PC-9 (cell line): Measurements from ENCODE around the gene DLG4. TPM values are rescaled to one million over a fixed set of nuclear protein-coding genes. Genes with fewer than 3 reads are reported as not detected.

Source experiments
- BruUV-seq: library from RNA; stranded (reverse); fragments of 400-500 nt; replicated peaks from 2 replicates; lab custom pipeline; 2021; lab: Mats Ljungman, UMichigan
- CTCF ChIA-PET: fragments of 300-600 bp; sonication (Branson Sonifier 250); formaldehyde crosslinking; loops from one replicate; lab custom pipeline; 2022; ENCODE audit warnings: antibody characterized with exemption; lab: Charles Lee
- POLR2A ChIA-PET: fragments of 300-600 bp; sonication (Branson Sonifier 250); formaldehyde crosslinking; loops from one replicate; lab custom pipeline; 2022; ENCODE audit warnings: antibody characterized with exemption; ENCODE audit not compliant: unreplicated experiment; lab: Charles Lee
- DNase-seq, 2 experiments: peaks; one replicate each; pipeline versions ENCODE4 v3.0.0 to v3.0.0-alpha.2; 2015 to 2022; ENCODE audit warnings: mixed read lengths in 1 of 2
- H2AFZ ChIP-seq: fragments of 200-600 bp; sonication (generic); 2 replicates; pipeline ENCODE4 v1.8.1; 2017; ENCODE audit warnings: antibody characterized with exemption
- H3F3A ChIP-seq: fragments of 200-600 bp; sonication (generic); 2 replicates; pipeline ENCODE4 v1.8.1; 2017; ENCODE audit warnings: antibody characterized with exemption, mild to moderate bottlenecking, low read depth; ENCODE audit not compliant: insufficient read depth
- H3K27ac ChIP-seq: fragments of 200-600 bp; sonication (generic); 2 replicates; pipeline ENCODE4 v1.6.1; 2016; ENCODE audit warnings: mixed run types
- H3K27me3 ChIP-seq: fragments of 200-600 bp; sonication (generic); 2 replicates; pipeline ENCODE4 v1.6.1; 2016; ENCODE audit warnings: low read depth, mixed run types; ENCODE audit not compliant: insufficient read depth
- H3K36me3 ChIP-seq: fragments of 200-600 bp; sonication (generic); 2 replicates; pipeline ENCODE4 v1.6.1; 2016; ENCODE audit warnings: low read depth, mixed run types
- H3K4me1 ChIP-seq: fragments of 200-600 bp; sonication (generic); replicated peaks from 2 replicates; pipeline ENCODE4 v1.6.1; 2016; ENCODE audit warnings: mixed run types; ENCODE audit not compliant: insufficient read depth
- H3K4me2 ChIP-seq: fragments of 200-600 bp; sonication (generic); 2 replicates; pipeline ENCODE4 v1.6.1; 2017; ENCODE audit warnings: mixed run types
- H3K4me3 ChIP-seq: fragments of 200-600 bp; sonication (generic); 2 replicates; pipeline ENCODE4 v1.6.1; 2016; ENCODE audit warnings: mixed run types
- H3K79me2 ChIP-seq: fragments of 200-600 bp; sonication (generic); 2 replicates; pipeline ENCODE4 v1.6.1; 2017; ENCODE audit warnings: low read depth, mixed run types
- H3K9me2 ChIP-seq: fragments of 200-600 bp; sonication (generic); 2 replicates; pipeline ENCODE4 v1.8.1; 2017; ENCODE audit warnings: mild to moderate bottlenecking; ENCODE audit not compliant: insufficient read depth
- H3K9me3 ChIP-seq: fragments of 200-600 bp; sonication (generic); 2 replicates; pipeline ENCODE4 v1.8.1; 2016; ENCODE audit warnings: low read depth; ENCODE audit not compliant: insufficient read depth
- H4K20me1 ChIP-seq: fragments of 200-600 bp; sonication (generic); 2 replicates; pipeline ENCODE4 v1.8.1; 2017; ENCODE audit not compliant: insufficient read depth
- EZH2 ChIP-seq: fragments of 200-600 bp; sonication (generic); IDR thresholded peaks from 2 replicates; pipeline ENCODE4 v1.8.0; 2017; ENCODE audit warnings: antibody characterized with exemption, low read depth
- intact Hi-C: fragments of 100-400 bp; cut with micrococcal nuclease; formaldehyde crosslinking; loops from one replicate; pipeline ENCODE4 v1.10.0; 2022; ENCODE audit not compliant: unreplicated experiment
- total RNA-seq: library from RNA; stranded (reverse); gene quantifications from 2 replicates; pipeline ENCODE4 v1.2.3, GENCODE V29; 2021
- TF ChIP-seq, protein P1 (sequence below): fragments of 200-600 bp; sonication (generic); conservative IDR thresholded peaks from 2 replicates; pipeline ENCODE4 v1.6.1; 2017; ENCODE audit warnings: mixed run types, antibody characterized with exemption, mild to moderate bottlenecking, moderate library complexity

The DLG4 gene
- total RNA-seq, 1 experiment from 2014 or later: 32.8 TPM

DNA sequence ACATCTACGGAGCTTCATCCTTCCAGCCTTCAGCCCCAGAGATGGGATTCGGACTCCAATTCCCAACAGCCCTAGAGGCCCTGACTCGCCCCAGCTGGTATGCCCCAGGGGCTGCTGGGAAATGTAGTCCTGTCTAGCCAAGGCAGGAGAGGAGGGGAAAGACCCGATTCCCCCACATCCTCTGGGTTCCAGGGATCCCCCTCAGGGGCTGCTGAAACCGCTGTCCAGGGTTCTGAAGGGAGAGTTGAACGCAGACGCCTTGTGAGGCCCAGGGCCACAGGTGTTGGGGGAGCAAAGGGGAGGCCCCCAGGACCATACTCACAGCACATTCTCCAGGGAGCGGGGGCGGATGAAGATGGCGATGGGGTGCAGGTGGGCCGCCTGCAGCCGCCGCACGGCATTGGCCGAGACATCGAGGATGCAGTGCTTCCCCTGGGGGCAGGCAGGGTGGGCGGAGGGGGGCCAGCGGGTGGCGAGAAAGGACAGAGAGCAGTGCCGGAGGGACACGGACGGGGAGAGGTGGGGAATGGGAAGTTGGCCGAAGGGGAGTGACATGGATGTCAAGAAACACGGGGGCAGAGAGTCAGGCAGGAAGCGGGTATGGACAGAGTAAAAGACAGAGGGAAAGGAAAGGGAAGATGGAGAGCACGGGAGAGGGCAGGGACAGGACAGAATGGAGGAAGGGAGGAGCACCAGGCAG is 27.9 kb downstream of the DLG4 start:
- Histone ChIP-seq H3K27ac (no peak overlapping the region), H3K79me2 (no peaks in the 10 kb centered on the region), H3K4me1 (peaks cover 5% of the 10 kb centered on the region), H3K9me2 (no peaks in the 10 kb centered on the region), H2AFZ (no peak overlapping the region), H3K4me2 (no peak overlapping the region), H3F3A (no peaks in the 10 kb centered on the region), H3K36me3 (no peaks in the 10 kb centered on the region), H4K20me1 (no peaks in the 10 kb centered on the region), H3K4me3 (no peak overlapping the region), H3K27me3 (no peaks in the 10 kb centered on the region), H3K9me3 (no peaks in the 10 kb centered on the region)
- CTCF ChIA-PET: no interaction called here
- no peak for TF ChIP-seq EZH2
- TF ChIP-seq, protein P1, sequence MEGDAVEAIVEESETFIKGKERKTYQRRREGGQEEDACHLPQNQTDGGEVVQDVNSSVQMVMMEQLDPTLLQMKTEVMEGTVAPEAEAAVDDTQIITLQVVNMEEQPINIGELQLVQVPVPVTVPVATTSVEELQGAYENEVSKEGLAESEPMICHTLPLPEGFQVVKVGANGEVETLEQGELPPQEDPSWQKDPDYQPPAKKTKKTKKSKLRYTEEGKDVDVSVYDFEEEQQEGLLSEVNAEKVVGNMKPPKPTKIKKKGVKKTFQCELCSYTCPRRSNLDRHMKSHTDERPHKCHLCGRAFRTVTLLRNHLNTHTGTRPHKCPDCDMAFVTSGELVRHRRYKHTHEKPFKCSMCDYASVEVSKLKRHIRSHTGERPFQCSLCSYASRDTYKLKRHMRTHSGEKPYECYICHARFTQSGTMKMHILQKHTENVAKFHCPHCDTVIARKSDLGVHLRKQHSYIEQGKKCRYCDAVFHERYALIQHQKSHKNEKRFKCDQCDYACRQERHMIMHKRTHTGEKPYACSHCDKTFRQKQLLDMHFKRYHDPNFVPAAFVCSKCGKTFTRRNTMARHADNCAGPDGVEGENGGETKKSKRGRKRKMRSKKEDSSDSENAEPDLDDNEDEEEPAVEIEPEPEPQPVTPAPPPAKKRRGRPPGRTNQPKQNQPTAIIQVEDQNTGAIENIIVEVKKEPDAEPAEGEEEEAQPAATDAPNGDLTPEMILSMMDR: no peak
- no peak for DNase-seq
- POLR2A ChIA-PET: no interaction called here
- no TSS peak for BruUV-seq
- intact Hi-C loops: no loop called here

DNA sequence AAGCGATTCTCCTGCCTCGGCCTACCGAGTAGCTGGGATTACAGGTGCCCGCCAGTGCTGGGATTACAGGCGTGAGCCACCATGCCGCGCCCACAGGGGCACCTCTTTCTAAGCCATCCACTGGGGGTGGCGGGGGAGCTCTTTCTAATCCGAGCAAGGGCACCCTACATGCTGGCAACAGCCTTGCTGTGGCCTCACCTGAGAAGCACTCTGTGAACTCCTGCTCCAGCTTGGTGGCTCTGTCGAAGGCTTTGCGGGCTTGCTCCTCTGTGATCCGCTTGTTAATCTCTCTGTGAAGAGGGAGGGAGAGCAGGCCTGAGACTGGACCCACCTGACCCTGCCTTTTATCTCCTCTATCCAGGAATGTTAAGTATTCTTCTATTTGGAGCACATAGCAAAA is 28.6 kb downstream of the DLG4 start:
- H3K4me1 ChIP-seq: no peaks in the 10 kb centered on the region
- no peak overlapping the region for H3K4me2 ChIP-seq
- H3K9me3 ChIP-seq: no peaks in the 10 kb centered on the region
- ChIA-PET CTCF (no interaction called here), POLR2A (no interaction called here)
- no peaks in the 10 kb centered on the region for H3K27me3 ChIP-seq
- H2AFZ ChIP-seq: no peak overlapping the region
- H3K4me3 ChIP-seq: no peak overlapping the region
- no peaks in the 10 kb centered on the region for H4K20me1 ChIP-seq
- H3K9me2 ChIP-seq: no peaks in the 10 kb centered on the region
- no peak for DNase-seq
- TF ChIP-seq, protein P1: no peak
- TF ChIP-seq EZH2: no peak
- no peaks in the 10 kb centered on the region for H3F3A ChIP-seq
- BruUV-seq: no TSS peak
- intact Hi-C loops: no loop called here
- H3K27ac ChIP-seq: no peak overlapping the region
- no peaks in the 10 kb centered on the region for H3K79me2 ChIP-seq
- H3K36me3 ChIP-seq: no peaks in the 10 kb centered on the region

DNA sequence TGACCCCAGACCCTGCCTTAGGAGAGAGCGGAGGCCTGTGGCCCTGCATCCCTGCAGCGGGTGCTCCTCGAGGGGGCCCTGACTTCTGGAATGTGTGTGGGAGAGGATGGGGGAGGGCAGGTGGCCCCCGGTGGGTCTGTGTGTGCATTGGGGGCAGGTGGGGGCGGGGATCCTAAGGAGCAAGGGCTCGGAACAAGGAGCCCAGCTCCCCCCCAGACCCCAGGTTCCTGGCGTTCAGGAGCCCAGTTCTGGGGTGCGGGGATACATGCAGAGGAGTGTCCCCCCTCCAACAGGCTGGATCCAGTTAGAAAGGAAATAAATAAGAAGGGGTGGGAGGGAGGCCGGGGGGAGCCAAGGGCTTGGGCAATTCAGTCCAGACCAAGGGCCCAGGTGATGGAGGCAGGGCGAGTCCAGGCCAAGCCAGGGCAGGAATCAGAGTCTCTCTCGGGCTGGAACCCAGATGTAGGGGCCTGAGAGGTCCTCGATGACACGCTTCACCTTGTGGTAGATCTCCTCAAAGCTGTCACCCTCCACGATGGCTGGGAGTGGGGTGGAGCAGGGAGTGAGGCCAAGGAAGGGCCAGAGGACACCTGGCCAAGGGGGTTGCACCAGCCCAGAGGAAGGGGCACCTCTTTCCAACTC is 29.2 kb downstream of the DLG4 start:
- no TSS peak for BruUV-seq
- TF ChIP-seq EZH2: no peak
- TF ChIP-seq, protein P1: no peak
- Histone ChIP-seq H3K4me1 (no peaks in the 10 kb centered on the region), H3K79me2 (no peaks in the 10 kb centered on the region), H3K9me2 (no peaks in the 10 kb centered on the region), H2AFZ (no peak overlapping the region), H3K27me3 (no peaks in the 10 kb centered on the region), H3K4me2 (no peak overlapping the region), H3K36me3 (no peaks in the 10 kb centered on the region), H3K9me3 (no peaks in the 10 kb centered on the region), H3F3A (no peaks in the 10 kb centered on the region), H4K20me1 (no peaks in the 10 kb centered on the region), H3K27ac (no peak overlapping the region), H3K4me3 (no peak overlapping the region)
- CTCF ChIA-PET: no interaction called here
- intact Hi-C loops: no loop called here
- POLR2A ChIA-PET: no interaction called here
- DNase-seq: no peak
